Measurements from ENCODE around the gene CSAD.

The CSAD gene

DNA sequence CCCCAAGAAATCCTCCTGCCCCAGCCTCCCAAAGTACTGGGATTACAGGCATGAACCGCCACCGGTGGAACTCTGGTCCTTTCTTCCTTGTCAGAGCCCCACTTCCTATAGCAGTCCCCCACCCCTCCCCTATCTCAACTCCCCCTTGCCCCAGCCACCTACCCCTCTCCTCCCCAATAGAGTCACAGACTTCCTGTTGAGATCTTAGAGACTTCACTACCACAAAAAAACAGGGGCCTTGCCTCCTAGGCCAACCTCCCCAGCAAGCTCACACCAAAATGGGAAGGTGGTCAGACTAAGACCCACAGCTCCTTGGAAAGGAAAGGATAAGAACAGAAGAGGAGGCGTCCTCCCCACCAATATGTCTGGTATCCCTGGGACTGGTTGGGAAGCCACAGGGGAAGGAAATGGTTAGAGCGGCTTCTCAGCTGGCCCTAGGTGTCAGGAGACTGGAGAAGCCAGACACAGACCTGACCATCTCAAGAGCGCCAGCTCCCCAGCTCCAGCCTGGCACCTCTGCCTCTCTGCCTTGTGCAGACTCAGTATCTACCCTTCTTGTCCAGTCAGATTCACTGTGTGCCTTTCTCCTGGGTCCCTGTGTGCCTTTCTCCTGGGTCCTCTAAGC lies 17.9 kb upstream of the CSAD start:
- DNase-seq = no peak

DNA sequence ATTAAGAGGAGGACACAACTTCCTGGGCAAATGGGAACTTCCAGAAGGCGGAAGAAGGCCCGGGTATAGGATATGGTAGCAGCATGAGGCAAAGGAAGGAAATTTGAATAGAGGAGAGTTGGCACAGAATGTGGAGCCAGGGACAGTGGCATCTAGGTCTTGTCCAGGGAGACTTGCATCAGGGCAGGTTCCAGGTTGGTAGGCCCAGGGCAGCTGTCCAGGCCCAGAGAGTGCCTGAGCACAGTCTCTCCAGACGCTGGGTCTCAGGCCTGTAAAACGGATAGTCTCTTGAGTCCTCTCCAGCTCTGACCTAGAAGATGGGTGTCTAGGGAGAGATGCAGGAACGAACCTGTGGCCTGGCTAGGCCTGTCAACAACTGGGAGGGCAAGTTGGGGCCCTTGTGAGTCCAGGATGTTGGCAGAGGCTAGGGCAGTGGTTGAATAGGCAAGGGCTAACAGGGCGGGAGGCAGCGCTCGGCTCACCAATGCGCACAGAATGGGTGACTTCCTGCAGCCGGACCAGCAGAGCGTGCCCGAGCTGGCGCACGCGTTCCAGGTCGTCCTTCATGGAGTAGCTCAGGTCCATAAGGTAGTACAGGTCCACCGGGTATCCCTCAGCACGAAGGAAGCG lies 16.4 kb upstream of the CSAD start:
- DNase-seq = no peak

DNA sequence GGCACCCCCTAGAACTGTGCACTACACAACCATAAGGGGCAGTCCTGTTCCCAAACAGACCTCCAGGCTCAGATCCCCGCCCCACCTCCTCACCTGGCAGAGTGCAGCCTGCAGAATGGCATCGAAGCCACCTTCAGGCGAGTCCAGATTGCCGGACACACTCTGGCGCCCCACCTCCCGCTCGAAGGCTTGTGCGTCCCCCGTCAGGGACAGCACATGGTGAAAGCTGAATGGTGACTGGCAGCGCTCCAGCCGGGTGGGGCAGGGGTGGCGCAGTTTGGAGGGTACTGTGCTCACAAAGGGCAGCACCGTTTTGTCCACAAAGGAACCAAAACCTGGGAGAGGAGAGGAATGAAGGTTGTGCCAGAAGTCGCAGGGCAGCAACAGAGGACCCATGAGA lies 15.8 kb upstream of the CSAD start:
- DNase-seq = no peak

DNA sequence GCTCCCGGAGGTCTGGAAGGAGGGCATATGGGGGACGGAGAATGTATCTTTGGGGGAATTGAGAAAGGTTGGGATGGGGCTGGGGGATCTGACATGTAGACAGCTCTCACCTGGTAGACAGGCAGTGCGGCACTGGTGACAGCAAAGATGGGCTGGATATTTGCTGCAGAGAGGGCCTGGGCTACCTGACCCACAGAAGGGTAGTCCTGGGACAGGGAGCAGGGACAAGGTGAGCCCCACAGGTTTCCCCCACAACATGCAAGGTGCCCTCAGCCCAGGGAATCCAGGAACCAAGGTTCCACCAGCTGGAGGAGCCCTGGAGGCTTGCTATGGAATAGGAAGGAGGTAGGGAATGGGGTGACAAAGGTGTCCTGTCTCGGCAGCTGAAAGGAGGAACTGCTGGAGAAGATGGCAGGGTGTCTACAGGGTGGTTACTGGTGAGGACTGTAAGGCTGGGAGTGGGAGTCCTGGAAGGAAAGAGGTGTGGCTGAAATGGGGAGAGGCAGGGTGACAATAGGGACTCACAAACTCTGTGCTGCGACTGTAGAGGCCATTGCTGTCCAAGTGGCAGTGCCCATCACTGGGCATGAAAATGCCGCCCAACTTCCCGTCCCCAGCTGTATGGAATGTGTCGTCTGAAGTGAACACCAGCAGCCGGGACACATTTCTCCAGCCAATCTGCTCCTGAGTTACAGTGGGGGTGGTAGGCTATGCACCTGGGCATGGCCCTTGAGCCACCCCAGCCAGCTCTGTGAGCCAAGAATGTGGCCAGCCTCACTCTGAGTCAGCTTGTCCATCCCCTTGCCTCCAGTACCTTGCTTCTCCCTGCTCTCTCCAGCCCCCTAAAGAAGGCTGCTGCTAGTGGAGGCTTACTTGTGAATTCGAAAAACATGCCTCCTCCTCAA lies 15.0 kb upstream of the CSAD start:
- DNase-seq = no peak

DNA sequence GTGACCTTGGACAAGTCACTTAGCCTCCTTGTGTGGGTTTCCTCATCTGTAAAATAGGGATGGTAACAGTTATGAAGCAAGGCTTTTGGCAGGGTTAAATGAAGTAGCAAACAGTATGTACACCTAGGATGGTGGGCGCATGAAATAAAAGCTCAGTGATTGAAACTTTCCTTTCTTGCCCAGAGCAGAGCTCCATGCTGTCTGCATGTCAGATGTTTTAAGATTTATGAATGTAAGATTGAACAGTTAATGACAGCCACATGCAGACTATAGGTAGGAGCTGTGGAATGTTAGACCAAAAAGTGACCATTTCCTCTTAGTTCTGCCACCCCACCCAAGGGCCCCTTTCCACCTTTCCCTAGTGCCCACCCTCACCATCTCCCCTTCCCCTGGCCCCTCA lies 14.2 kb upstream of the CSAD start:
- no peak for DNase-seq

DNA sequence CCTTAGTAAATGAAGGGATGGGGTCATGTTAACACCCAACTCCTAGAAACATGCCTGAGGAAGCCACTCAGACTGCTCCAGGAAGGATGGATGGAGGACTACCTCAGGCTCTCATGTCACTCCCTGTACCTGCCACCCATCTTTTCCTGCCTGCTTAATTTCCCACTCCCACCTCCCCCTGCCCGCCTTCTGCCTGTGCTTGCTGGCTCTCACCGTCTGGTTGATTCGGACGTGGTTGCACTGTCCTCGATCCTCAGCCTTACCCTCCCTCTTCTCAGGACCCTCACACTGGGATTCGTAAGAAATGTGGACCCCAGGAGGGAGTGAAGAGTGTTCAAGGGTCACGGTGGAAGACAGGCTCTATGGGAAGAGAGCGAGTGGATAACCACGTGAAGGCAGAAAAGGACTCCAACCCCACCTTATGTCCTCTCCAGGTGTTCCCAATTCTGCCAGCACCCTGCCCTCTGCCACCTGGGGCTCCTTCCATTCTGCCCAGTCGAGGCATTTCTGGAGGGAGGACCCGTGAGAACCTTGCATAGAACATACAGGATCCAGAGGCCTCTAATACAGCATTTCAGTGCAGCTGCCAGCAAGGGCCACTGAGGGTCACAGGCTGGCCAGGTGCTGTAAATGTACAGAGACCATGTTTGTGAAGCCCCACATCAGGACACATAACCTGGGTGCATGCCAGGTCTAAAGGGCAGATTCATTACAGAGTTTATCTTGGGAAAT lies 13.4 kb upstream of the CSAD start:
- DNase-seq = no peak

GRCh38 chr12:53193040-53193439 lies 12.3 kb upstream of the CSAD start:
- DNase-seq = no peak

GRCh38 chr12:53192531-53193021 lies 11.9 kb upstream of the CSAD start:
- DNase-seq = no peak

DNA sequence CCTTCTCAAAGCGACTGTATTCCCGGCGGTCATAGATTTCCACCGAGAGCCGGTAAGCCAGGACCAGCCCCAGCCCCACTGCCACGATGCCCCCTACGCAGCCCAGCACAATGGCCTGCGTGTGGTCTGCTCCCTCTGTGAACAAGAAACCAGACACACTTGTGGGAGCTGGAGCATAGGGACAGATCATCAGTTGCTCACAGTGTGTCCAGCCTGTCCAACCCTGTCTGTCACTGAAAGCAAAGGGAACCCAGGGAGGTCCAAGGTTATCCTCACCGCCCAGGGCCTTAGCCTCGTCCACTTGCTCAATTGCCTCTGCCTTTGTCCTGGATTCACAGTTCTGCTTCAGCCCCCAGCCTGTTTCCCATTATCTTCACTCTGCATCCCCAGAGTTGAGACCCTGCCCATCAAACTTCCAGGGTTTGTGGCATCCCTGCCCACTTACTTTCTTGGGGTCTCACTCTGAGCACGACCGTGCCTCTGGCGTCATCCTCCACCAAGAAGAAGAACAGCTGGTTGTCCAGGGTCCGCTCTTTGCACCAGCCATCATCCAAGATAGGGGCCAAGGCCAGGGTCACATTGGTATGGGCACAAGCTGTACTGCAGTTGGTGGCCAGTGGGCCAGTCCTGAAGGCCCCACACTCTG lies 11.3 kb upstream of the CSAD start:
- no peak for DNase-seq

- no peak for DNase-seq
These were observed 10.6 kb upstream of the CSAD start for GRCh38 chr12:53191096-53191884.

DNA sequence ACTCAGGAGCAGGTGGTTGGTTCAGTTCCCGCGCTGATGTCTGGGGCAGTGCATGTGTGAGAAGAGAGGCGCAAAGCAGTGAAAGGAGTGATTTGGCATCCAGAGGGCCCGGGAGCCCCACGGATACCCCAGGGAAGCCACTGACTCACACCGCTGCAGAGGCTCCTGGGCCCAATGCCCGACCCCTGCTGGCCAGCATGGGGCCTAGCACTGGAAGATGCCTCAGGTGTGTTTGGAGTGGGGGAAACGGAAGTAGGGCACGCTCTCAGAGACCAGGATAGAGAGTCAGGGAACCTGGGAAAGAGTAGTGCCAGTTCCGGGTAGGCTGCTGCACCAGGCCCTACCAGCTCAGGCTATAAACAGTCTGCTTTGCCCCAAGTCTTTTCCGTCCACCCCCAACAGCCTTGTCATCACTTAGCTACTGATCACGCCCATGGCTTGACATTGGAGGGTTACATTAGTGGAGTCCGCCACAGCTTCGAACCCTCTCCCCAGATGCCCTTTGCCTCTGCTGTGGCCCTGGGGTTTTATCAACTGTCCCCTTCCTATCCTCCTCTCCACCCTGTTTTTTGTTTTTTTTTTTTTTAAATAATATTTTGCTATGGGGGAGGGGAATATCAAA lies 9.5 kb upstream of the CSAD start:
- DNase-seq = peak; percentile 19

- DNase-seq = no peak
These were observed 6.6 kb upstream of the CSAD start for GRCh38 chr12:53187145-53187899.

- no peak for DNase-seq
These were observed 6.0 kb upstream of the CSAD start for GRCh38 chr12:53186745-53187144.

DNA sequence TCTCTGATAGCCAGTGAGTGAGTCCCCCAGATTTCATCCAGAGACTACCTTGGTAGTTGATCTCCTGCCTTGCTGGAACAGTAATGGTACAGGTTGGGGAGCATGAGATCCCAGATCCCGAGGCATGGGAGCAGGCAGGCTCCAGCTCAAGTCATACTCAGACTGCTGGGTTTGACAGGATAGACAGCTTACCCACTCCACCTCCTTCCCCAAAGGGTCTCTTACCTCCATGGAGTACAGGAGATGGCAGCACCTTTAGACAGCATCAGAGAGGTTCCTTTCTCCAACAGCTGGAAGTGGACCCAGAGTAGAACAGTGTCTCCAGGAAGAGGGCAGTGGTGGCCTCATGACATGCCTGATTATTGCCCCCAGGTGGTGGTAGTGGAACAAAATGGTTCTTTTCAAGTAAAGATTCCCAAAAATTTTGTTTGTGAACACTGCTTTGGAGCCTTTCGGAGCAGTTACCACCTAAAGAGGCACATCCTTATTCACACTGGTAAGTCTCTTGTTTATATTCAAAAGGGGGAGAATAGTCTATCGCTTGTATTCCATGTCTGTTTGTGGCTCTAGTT lies 4.9 kb upstream of the CSAD start:
- no peak for DNase-seq

- no peak for DNase-seq
These were observed 4.1 kb upstream of the CSAD start for GRCh38 chr12:53184828-53185227.

DNA sequence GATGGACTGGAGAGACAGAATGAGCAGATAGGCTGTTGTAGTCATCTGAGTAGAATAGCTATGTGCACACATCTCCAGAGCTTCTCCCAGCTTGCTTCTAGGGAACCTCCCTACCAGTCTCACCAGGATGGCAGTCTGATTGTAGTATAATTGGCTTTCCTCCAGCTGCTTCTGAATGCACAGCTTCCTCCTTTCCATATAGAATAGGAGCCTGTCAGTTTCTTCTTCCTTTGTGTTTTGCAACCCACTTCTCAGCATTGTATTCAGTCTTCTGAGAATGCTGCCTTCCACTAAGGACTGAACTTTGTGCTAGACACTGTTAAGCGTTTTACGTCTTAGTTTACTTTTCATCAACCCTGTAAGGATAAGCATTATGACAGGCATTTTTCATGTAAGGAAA lies 2.2 kb upstream of the CSAD start:
- DNase-seq = peak; percentile 29

GRCh38 chr12:53181935-53182334 lies 1.2 kb upstream of the CSAD start:
- DNase-seq = no peak

- DNase-seq = peak; percentile 85
These were observed 363 bp upstream of the CSAD start for GRCh38 chr12:53180931-53181645.

DNA sequence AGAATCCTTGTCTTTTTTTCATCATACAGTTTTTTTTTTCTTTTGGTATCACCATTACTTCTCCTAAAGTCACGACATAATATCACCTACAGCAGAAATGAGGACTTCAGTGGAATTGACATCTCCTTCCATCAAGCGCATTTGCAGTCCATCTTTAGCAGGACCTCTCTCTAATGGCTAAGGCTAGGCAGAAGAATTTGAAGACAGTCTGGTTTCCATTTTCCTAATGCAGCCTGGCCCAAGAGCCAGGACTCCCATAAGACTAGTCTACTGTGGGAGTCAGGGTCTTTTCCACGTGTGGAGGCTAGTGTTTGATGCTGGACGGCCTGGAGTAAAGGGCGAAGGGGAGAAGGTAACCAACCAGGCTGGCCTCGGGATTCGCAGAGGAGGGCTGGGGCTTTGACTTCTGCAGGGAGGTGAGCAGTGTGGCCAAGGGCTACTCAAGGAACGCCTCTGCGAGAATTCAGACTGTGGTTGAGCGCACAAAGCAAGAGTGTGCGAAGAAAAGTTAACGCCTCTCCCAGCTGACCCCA lies 972 bp downstream of the CSAD start:
- DNase-seq = no peak
